ENCODE data around the gene C1orf56.

- TF ChIP-seq GATA3 (IDR thresholded peaks at IDR 0.05; ENCODE audit: low read depth, low read length) (no peak), GATA2 (IDR thresholded peaks at IDR 0.05; ENCODE audit: low read depth, low read length) (no peak)
These were observed 11.8 kb downstream of the C1orf56 start, which contains the start of gene CDC42SE1 for GRCh38 chr1:151059109-151060006.
